ENCODE data around the gene JAM2. TPM values are rescaled to one million over a fixed set of nuclear protein-coding genes. Genes with fewer than 3 reads are reported as not detected.

Gene JAM2
- total and polyA plus RNA-seq, 10 of the 15 experiments (the other 5 are each of a cell fraction or from before 2014, with no cell fraction given), result 2.1 to 30.4 (median 8.6) TPM

GRCh38 chr21:25688275-25689155 lies 49.5 kb downstream of the JAM2 start (continued):
- no peak for TF ChIP-seq TCF3 (IDR thresholded peaks at IDR 0.05; ENCODE audit: borderline replicate concordance, insufficient read depth, low read depth, low read length)
- no peak for TF ChIP-seq ZNF384 (IDR thresholded peaks at IDR 0.05; ENCODE audit: borderline replicate concordance, low read depth, low read length)
- no peak for TF ChIP-seq BCL3 (IDR thresholded peaks at IDR 0.05; ENCODE audit: borderline replicate concordance, insufficient read depth, low read depth, low read length, poor library complexity, severe bottlenecking)
- TF ChIP-seq CBX3 (IDR thresholded peaks at IDR 0.05; ENCODE audit: borderline replicate concordance, low read depth), result no peak
- no peak for TF ChIP-seq USF1 (IDR thresholded peaks at IDR 0.05; ENCODE audit: borderline replicate concordance, extremely low read length, insufficient read depth, low read depth, low read length)

- WGBS (ENCODE audit: insufficient coverage, insufficient replicate concordance, low lambda C conversion rate, missing lambda C conversion rate), result 43% methylated on average over 1 of the region's 1 CpG
- BruUV-seq (replicated peaks), result no TSS peak
- Histone ChIP-seq H4K20me1 (ENCODE audit: control insufficient read depth, insufficient read depth) (no peaks in the 10 kb centered on the region), H3K27ac (ENCODE audit: control insufficient read depth, insufficient read depth) (no peak overlapping the region), H3K36me3 (ENCODE audit: control insufficient read depth in 2 of 2, insufficient read depth in 2 of 2, low read length in 1 of 2) (no peaks in the 10 kb centered on the region), H3K4me1 (ENCODE audit: control insufficient read depth, insufficient read depth, low read length) (no peaks in the 10 kb centered on the region), H3K4me2 (ENCODE audit: control insufficient read depth, insufficient read depth) (no peak overlapping the region), H3K27me3 (replicated peaks in 1 of 2; ENCODE audit: control insufficient read depth in 2 of 2, insufficient read depth in 2 of 2, low read length in 1 of 2) (no peaks in the 10 kb centered on the region), H2AFZ (ENCODE audit: control insufficient read depth, low read depth, low read length) (no peak overlapping the region), H3K79me2 (ENCODE audit: control insufficient read depth, insufficient read depth, low read length) (no peaks in the 10 kb centered on the region), H3K9ac (ENCODE audit: control insufficient read depth, insufficient read depth, low read length) (no peak overlapping the region), H3K4me3 (no peak overlapping the region), H3K9me3 (replicated peaks; ENCODE audit: control insufficient read depth, insufficient read depth, low read length) (no peaks in the 10 kb centered on the region)
- FAIRE-seq (no peak), DNase-seq (ENCODE audit: low read depth, low spot score) (no peak), ATAC-seq (no peak)
- ChIA-PET RAD21 (ENCODE audit: unreplicated experiment) (no interaction called here), SMC1A (ENCODE audit: uncharacterized antibody, unreplicated experiment) (interaction anchor here (0.6 kb wide), 1 partner anchor 201 kb away, joined by 3 read pairs; no protein-coding TSS in a partner anchor), CTCF (no interaction called here), POLR2A (interaction anchor here (0.5 kb wide), 1 partner anchor 165 kb away, joined by 3 read pairs; no protein-coding TSS in a partner anchor)
- TF ChIP-seq ZBED1 (IDR thresholded peaks at IDR 0.05; ENCODE audit: borderline replicate concordance) (no peak), STAT3 (IDR thresholded peaks at IDR 0.05; ENCODE audit: low read depth, low read length) (no peak), YBX1 (IDR thresholded peaks at IDR 0.05) (no peak), MLLT1 (IDR thresholded peaks at IDR 0.05) (no peak)
- intact Hi-C loops (cut with micrococcal nuclease; ENCODE audit: unreplicated experiment) (no loop called here), in situ Hi-C loops (cut with MboI) (no loop called here)
These were observed 50.2 kb downstream of the JAM2 start for GRCh38 chr21:25689226-25689625.
